ENCODE results near the gene FLRT1. TPM values are rescaled to one million over a fixed set of nuclear protein-coding genes. Genes with fewer than 3 reads are reported as not detected.

The FLRT1 gene, protein sequence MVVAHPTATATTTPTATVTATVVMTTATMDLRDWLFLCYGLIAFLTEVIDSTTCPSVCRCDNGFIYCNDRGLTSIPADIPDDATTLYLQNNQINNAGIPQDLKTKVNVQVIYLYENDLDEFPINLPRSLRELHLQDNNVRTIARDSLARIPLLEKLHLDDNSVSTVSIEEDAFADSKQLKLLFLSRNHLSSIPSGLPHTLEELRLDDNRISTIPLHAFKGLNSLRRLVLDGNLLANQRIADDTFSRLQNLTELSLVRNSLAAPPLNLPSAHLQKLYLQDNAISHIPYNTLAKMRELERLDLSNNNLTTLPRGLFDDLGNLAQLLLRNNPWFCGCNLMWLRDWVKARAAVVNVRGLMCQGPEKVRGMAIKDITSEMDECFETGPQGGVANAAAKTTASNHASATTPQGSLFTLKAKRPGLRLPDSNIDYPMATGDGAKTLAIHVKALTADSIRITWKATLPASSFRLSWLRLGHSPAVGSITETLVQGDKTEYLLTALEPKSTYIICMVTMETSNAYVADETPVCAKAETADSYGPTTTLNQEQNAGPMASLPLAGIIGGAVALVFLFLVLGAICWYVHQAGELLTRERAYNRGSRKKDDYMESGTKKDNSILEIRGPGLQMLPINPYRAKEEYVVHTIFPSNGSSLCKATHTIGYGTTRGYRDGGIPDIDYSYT
- total RNA-seq (under 1 TPM; 0.74 to 0.79 TPM), polyA plus RNA-seq (ENCODE audit: insufficient read depth, low read depth, low replicate concordance) (0.67 TPM)
- long read RNA-seq, donor 1, result 0 reads
- long read RNA-seq, donor 2, result 0 reads

DNA sequence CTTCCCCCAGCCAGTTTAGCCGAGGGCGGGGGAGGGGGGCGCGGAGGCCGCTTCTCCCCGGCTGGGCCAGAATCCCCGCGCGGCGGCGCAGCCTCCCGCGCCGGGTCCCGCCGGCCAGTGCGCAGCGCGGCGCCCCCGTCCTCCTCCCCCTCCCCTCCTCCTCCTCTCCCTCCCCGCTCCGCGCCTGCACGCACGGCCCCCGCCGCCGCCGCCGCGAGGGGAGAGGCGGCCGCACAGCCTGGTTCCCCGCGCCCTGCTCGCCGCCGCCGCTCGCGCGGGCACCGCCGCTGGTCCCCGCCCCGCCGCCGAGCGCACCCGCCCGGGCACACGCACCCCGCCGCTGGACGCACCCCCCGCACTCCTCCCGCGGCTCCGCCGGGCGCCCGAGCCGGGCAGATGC, at the start of gene FLRT1:
FLRT1 (plus strand) TSS at position 356 of the 400 bp plus-strand sequence. CDS start 80,337 bp downstream, outside the sequence.
- H3K4me1 ChIP-seq, result peaks cover 5% of the 10 kb centered on the region
- 0% methylated on average over 11 of the region's 64 CpGs; no CpG with 5 or more reads in 1 of the 2 donors for WGBS, 2 donors
- DNase-seq, result no peak
- no peak within 1 kb of the TSS for H3K27ac ChIP-seq
- H3K36me3 ChIP-seq (ENCODE audit: low read depth, missing control alignments), result no peaks in the 10 kb centered on the region
- no peak for TF ChIP-seq POLR2A (IDR thresholded peaks at IDR 0.05)
- TF ChIP-seq, protein P1, sequence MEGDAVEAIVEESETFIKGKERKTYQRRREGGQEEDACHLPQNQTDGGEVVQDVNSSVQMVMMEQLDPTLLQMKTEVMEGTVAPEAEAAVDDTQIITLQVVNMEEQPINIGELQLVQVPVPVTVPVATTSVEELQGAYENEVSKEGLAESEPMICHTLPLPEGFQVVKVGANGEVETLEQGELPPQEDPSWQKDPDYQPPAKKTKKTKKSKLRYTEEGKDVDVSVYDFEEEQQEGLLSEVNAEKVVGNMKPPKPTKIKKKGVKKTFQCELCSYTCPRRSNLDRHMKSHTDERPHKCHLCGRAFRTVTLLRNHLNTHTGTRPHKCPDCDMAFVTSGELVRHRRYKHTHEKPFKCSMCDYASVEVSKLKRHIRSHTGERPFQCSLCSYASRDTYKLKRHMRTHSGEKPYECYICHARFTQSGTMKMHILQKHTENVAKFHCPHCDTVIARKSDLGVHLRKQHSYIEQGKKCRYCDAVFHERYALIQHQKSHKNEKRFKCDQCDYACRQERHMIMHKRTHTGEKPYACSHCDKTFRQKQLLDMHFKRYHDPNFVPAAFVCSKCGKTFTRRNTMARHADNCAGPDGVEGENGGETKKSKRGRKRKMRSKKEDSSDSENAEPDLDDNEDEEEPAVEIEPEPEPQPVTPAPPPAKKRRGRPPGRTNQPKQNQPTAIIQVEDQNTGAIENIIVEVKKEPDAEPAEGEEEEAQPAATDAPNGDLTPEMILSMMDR (IDR thresholded peaks at IDR 0.05), result no peak
- H3K4me3 ChIP-seq, result peak within 1 kb of the TSS; percentile 43 to 61
- no peaks in the 10 kb centered on the region for H3K9me3 ChIP-seq
- intact Hi-C loops (cut with DNase I; ENCODE audit: low total_unique reads), result no loop called here
- no peaks in the 10 kb centered on the region for H3K27me3 ChIP-seq

DNA sequence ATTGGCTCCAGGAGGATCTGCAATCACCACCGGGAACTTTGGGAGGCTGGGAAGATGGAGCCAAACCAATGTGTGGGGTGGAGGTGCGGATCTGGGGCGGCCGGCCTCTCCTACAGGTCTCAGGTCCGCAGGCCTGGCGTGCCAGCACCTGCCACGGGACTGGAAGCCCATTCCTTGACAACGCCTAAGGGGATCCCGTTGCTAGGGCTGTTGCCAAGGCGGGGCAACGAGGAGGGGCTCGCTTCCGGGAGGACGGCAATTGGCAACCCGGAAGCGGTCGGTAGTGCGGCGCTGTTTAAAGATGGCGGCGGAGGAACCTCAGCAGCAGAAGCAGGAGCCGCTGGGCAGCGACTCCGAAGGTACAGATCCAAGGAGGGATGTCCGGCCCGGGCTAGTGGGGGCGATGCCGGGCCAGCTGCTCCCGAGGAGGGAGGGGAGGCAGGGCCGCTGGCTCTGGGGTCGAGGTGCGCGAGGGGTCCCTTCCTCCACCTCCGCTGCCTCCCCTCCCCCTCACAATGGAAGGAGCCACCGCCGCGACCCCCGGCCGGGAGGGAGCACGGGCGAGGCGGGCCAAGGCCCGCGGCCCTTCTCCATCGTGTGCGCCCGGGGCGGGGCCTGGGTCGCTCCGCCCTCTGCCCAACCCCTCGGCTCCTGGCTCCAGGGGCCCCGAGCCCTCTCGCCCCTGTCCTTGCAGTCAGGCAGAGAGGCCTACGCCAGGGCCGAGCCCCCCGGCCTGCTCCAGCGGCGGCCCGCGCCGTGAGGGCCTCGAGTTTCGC, 49.4 kb upstream of the FLRT1 start, which contains the start of gene OTUB1:
OTUB1 (plus strand) TSS at position 283 of the 776 bp plus-strand sequence; CDS start at position 302, 19 bp downstream.
- no peaks in the 10 kb centered on the region for H3K27me3 ChIP-seq
- no peaks in the 10 kb centered on the region for H3K9me3 ChIP-seq
- intact Hi-C loops (cut with DNase I; ENCODE audit: low total_unique reads), result no loop called here
- H3K4me1 ChIP-seq, result peaks cover 13% of the 10 kb centered on the region
- H3K36me3 ChIP-seq (ENCODE audit: low read depth, missing control alignments), result no peaks in the 10 kb centered on the region
- WGBS, 2 donors, result 0% methylated on average over 22 to 60 of the region's 63 CpGs
- H3K27ac ChIP-seq, result peak within 1 kb of the TSS; percentile 79 to 89
- TF ChIP-seq POLR2A (IDR thresholded peaks at IDR 0.05), result peak; percentile 3
- TF ChIP-seq, protein P1 (IDR thresholded peaks at IDR 0.05), result no peak
- peak within 1 kb of the TSS; percentile 95 to 99 for H3K4me3 ChIP-seq
- DNase-seq, result peak; percentile 95

DNA sequence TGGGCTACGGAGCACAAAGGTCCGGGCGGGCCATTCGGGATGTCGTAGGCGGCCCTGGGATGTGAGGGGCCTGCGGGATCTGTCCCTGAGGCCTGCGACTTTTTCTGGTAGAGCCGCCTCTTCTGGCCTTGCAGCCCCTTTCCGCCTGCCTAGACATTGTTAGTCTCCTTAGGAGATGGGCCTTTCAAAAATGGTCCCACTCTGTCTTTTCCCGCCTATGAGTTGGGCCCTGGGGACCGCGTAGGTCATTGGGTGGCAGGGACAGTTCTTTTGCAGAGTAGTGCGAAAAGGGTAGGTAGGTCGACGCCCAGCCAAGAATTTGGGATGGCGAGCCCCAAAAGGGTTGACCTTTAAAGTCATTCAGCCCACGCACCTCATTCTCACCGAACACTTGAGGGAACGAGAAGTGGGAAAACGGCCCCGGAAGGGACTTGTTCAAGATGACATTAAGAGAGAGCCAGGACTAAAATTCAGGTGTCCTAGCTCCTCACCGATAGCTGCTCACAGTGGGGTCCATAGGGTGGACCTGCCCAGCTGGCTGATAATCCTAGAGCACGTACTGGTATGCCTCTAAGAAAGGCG, 48.7 kb upstream of the FLRT1 start:
- peak overlapping the region; percentile 79 to 89 for H3K27ac ChIP-seq
- peak overlapping the region; percentile 95 to 99 for H3K4me3 ChIP-seq
- H3K4me1 ChIP-seq, result peaks cover 13% of the 10 kb centered on the region
- TF ChIP-seq, protein P1 (IDR thresholded peaks at IDR 0.05), result no peak
- no peak for TF ChIP-seq POLR2A (IDR thresholded peaks at IDR 0.05)
- no peaks in the 10 kb centered on the region for H3K36me3 ChIP-seq (ENCODE audit: low read depth, missing control alignments)
- no peak for DNase-seq
- intact Hi-C loops (cut with DNase I; ENCODE audit: low total_unique reads), result no loop called here
- WGBS, 2 donors, result 18 to 21% methylated on average over 15 to 22 of the region's 25 CpGs
- no peaks in the 10 kb centered on the region for H3K9me3 ChIP-seq
- no peaks in the 10 kb centered on the region for H3K27me3 ChIP-seq

DNA sequence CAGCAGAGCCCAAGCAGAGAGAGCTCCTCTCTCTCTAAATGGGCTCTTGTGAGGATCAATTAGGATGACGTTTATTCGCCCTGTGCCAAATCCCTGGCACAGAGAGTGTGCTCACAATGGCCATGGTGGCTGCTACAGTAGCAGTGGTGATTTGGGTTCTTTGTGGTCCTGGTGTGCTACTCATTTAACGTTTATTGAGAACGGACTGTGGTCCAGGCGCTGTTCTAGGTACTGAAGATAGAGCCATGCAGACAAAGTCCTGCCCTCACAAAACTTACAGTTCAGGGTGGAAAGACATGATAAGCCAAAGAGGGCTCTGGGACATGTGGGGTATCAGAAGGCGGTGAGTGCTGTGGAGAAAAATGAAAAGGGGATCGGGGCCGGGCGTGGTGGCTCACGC, 44.2 kb upstream of the FLRT1 start:
- no peaks in the 10 kb centered on the region for H3K9me3 ChIP-seq

More for the DNA sequence above, 44.2 kb upstream of the FLRT1 start:
- 88 to 89% methylated on average over 10 of the region's 10 CpGs for WGBS, 2 donors
- H3K27ac ChIP-seq, result no peak overlapping the region
- no peak for DNase-seq
- TF ChIP-seq, protein P1 (IDR thresholded peaks at IDR 0.05), result no peak
- TF ChIP-seq POLR2A (IDR thresholded peaks at IDR 0.05), result no peak
- intact Hi-C loops (cut with DNase I; ENCODE audit: low total_unique reads), result no loop called here
- no peaks in the 10 kb centered on the region for H3K36me3 ChIP-seq (ENCODE audit: low read depth, missing control alignments)
- no peak overlapping the region for H3K4me3 ChIP-seq
- peaks cover 8% of the 10 kb centered on the region for H3K4me1 ChIP-seq
- H3K27me3 ChIP-seq, result no peaks in the 10 kb centered on the region

All from testis (tissue), 5 donors.